ENCODE results near the gene DPYD.

The DPYD gene

GRCh38 chr1:97382206-97382605 is 538.6 kb downstream of the DPYD start:
- FAIRE-seq = no peak
- DNase-seq (ENCODE audit: insufficient read length, low spot score) = no peak
- TF ChIP-seq POU2F2 (IDR thresholded peaks at IDR 0.05; ENCODE audit: low read depth, low read length) (no peak), PAX5 (IDR thresholded peaks at IDR 0.05; ENCODE audit: insufficient read depth, low read length, severe bottlenecking) (no peak), POLR2A (IDR thresholded peaks at IDR 0.05; ENCODE audit: low read depth, low read length) (no peak)

GRCh38 chr1:97379387-97380075 is 541.3 kb downstream of the DPYD start:
- FAIRE-seq (no peak), DNase-seq (ENCODE audit: insufficient read length, low spot score) (no peak)
- TF ChIP-seq POU2F2 (IDR thresholded peaks at IDR 0.05; ENCODE audit: low read depth, low read length) (no peak), POLR2A (IDR thresholded peaks at IDR 0.05; ENCODE audit: low read depth, low read length) (no peak), POLR2AphosphoS5 (IDR thresholded peaks at IDR 0.05; ENCODE audit: low read depth, low read length) (no peak), TAF1 (IDR thresholded peaks at IDR 0.05; ENCODE audit: low read depth, low read length) (no peak), SPI1 (IDR thresholded peaks at IDR 0.05; ENCODE audit: low read depth, low read length) (no peak), PAX5 (IDR thresholded peaks at IDR 0.05; ENCODE audit: insufficient read depth, low read length, severe bottlenecking) (no peak)

GRCh38 chr1:97378596-97378995 is 542.2 kb downstream of the DPYD start:
- FAIRE-seq = no peak
- no peak for TF ChIP-seq POU2F2 (IDR thresholded peaks at IDR 0.05; ENCODE audit: low read depth, low read length)
- no peak for TF ChIP-seq PAX5 (IDR thresholded peaks at IDR 0.05; ENCODE audit: insufficient read depth, low read length, severe bottlenecking)
- no peak for TF ChIP-seq POLR2AphosphoS5 (IDR thresholded peaks at IDR 0.05; ENCODE audit: low read depth, low read length)
- TF ChIP-seq POLR2A (IDR thresholded peaks at IDR 0.05; ENCODE audit: low read depth, low read length) = no peak
- no peak for TF ChIP-seq SPI1 (IDR thresholded peaks at IDR 0.05; ENCODE audit: low read depth, low read length)
- no peak for TF ChIP-seq TAF1 (IDR thresholded peaks at IDR 0.05; ENCODE audit: low read depth, low read length)
- no peak for DNase-seq (ENCODE audit: insufficient read length, low spot score)

GRCh38 chr1:97377432-97378034 is 543.3 kb downstream of the DPYD start:
- no peak for TF ChIP-seq POU2F2 (IDR thresholded peaks at IDR 0.05; ENCODE audit: low read depth, low read length)
- no peak for TF ChIP-seq PAX5 (IDR thresholded peaks at IDR 0.05; ENCODE audit: insufficient read depth, low read length, severe bottlenecking)
- TF ChIP-seq POLR2A (IDR thresholded peaks at IDR 0.05; ENCODE audit: low read depth, low read length) = no peak
- DNase-seq (ENCODE audit: insufficient read length, low spot score) (no peak), FAIRE-seq (no peak)

GRCh38 chr1:97373000-97373399 is 547.8 kb downstream of the DPYD start:
- DNase-seq (ENCODE audit: insufficient read length, low spot score) = no peak
- no peak for FAIRE-seq
- no peak for TF ChIP-seq POLR2A (IDR thresholded peaks at IDR 0.05; ENCODE audit: low read depth, low read length)
- TF ChIP-seq POU2F2 (IDR thresholded peaks at IDR 0.05; ENCODE audit: low read depth, low read length) = no peak
- no peak for TF ChIP-seq SPI1 (IDR thresholded peaks at IDR 0.05; ENCODE audit: low read depth, low read length)
- TF ChIP-seq TAF1 (IDR thresholded peaks at IDR 0.05; ENCODE audit: low read depth, low read length) = no peak
- no peak for TF ChIP-seq POLR2AphosphoS5 (IDR thresholded peaks at IDR 0.05; ENCODE audit: low read depth, low read length)
- no peak for TF ChIP-seq PAX5 (IDR thresholded peaks at IDR 0.05; ENCODE audit: insufficient read depth, low read length, severe bottlenecking)

GRCh38 chr1:97372531-97372930 is 548.3 kb downstream of the DPYD start:
- no peak for TF ChIP-seq POLR2A (IDR thresholded peaks at IDR 0.05; ENCODE audit: low read depth, low read length)
- no peak for TF ChIP-seq TAF1 (IDR thresholded peaks at IDR 0.05; ENCODE audit: low read depth, low read length)
- no peak for TF ChIP-seq SPI1 (IDR thresholded peaks at IDR 0.05; ENCODE audit: low read depth, low read length)
- TF ChIP-seq POU2F2 (IDR thresholded peaks at IDR 0.05; ENCODE audit: low read depth, low read length) = no peak
- no peak for TF ChIP-seq POLR2AphosphoS5 (IDR thresholded peaks at IDR 0.05; ENCODE audit: low read depth, low read length)
- TF ChIP-seq PAX5 (IDR thresholded peaks at IDR 0.05; ENCODE audit: insufficient read depth, low read length, severe bottlenecking) = no peak
- DNase-seq (ENCODE audit: insufficient read length, low spot score) = no peak
- no peak for FAIRE-seq

GRCh38 chr1:97368296-97368695 is 552.5 kb downstream of the DPYD start:
- TF ChIP-seq POU2F2 (IDR thresholded peaks at IDR 0.05; ENCODE audit: low read depth, low read length) (no peak), POLR2AphosphoS5 (IDR thresholded peaks at IDR 0.05; ENCODE audit: low read depth, low read length) (no peak), POLR2A (IDR thresholded peaks at IDR 0.05; ENCODE audit: low read depth, low read length) (no peak), SPI1 (IDR thresholded peaks at IDR 0.05; ENCODE audit: low read depth, low read length) (no peak)
- FAIRE-seq (no peak), DNase-seq (ENCODE audit: insufficient read length, low spot score) (no peak)

GRCh38 chr1:97366984-97367383 is 553.9 kb downstream of the DPYD start:
- TF ChIP-seq PAX5 (IDR thresholded peaks at IDR 0.05; ENCODE audit: insufficient read depth, low read length, severe bottlenecking) (no peak), POLR2A (IDR thresholded peaks at IDR 0.05; ENCODE audit: low read depth, low read length) (no peak), POU2F2 (IDR thresholded peaks at IDR 0.05; ENCODE audit: low read depth, low read length) (no peak), TAF1 (IDR thresholded peaks at IDR 0.05; ENCODE audit: low read depth, low read length) (no peak), SPI1 (IDR thresholded peaks at IDR 0.05; ENCODE audit: low read depth, low read length) (no peak), POLR2AphosphoS5 (IDR thresholded peaks at IDR 0.05; ENCODE audit: low read depth, low read length) (no peak)
- no peak for DNase-seq (ENCODE audit: insufficient read length, low spot score)
- FAIRE-seq = no peak

GRCh38 chr1:97365026-97365425 is 555.8 kb downstream of the DPYD start:
- no peak for TF ChIP-seq PAX5 (IDR thresholded peaks at IDR 0.05; ENCODE audit: insufficient read depth, low read length, severe bottlenecking)
- TF ChIP-seq TAF1 (IDR thresholded peaks at IDR 0.05; ENCODE audit: low read depth, low read length) = no peak
- TF ChIP-seq POLR2AphosphoS5 (IDR thresholded peaks at IDR 0.05; ENCODE audit: low read depth, low read length) = no peak
- no peak for TF ChIP-seq SPI1 (IDR thresholded peaks at IDR 0.05; ENCODE audit: low read depth, low read length)
- TF ChIP-seq POU2F2 (IDR thresholded peaks at IDR 0.05; ENCODE audit: low read depth, low read length) = no peak
- TF ChIP-seq POLR2A (IDR thresholded peaks at IDR 0.05; ENCODE audit: low read depth, low read length) = no peak
- DNase-seq (ENCODE audit: insufficient read length, low spot score) = no peak
- FAIRE-seq = no peak

- DNase-seq (ENCODE audit: insufficient read length, low spot score) (no peak), FAIRE-seq (no peak)
- no peak for TF ChIP-seq POU2F2 (IDR thresholded peaks at IDR 0.05; ENCODE audit: low read depth, low read length)
- TF ChIP-seq TAF1 (IDR thresholded peaks at IDR 0.05; ENCODE audit: low read depth, low read length) = no peak
- TF ChIP-seq POLR2A (IDR thresholded peaks at IDR 0.05; ENCODE audit: low read depth, low read length) = no peak
- no peak for TF ChIP-seq PAX5 (IDR thresholded peaks at IDR 0.05; ENCODE audit: insufficient read depth, low read length, severe bottlenecking)
- no peak for TF ChIP-seq POLR2AphosphoS5 (IDR thresholded peaks at IDR 0.05; ENCODE audit: low read depth, low read length)
- TF ChIP-seq SPI1 (IDR thresholded peaks at IDR 0.05; ENCODE audit: low read depth, low read length) = no peak
Observed at GRCh38 chr1:97364086-97364485, 556.7 kb downstream of the DPYD start.
